HG02678 (cell line): ENCODE data around the gene SPATA31D4.
"Not testable (repeated sequence)": the region's sequence is repeated elsewhere in the genome, so short reads cannot be mapped to it uniquely, and the experiment has no call there.

Source experiments
- ATAC-seq: cut with Tn5 transposase; IDR thresholded peaks from one replicate; pipeline ENCODE4 v1.9.1; 2021; ENCODE audit warnings: mild to moderate bottlenecking, moderate library complexity; ENCODE audit not compliant: unreplicated experiment

Gene SPATA31D4

DNA sequence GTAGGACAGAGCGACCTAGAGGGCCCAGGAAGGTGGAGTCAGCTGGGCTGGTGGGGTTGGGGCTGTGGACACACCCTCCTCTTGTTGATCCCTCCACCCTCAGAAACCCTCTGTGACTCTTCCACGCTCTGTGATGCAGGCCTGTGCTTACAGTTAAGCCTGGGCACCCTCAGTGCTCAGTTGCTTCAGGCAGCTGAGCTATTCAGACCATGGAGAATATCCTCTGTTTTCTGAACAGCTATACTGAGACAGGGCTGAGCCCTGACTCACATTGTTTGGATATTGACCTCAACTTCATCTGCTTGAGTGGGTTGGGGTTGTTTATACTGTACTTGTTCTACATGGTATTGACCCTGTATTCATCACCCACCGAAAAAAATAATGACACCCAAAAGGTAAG is at the start of gene SPATA31D4:
TSS of gene SPATA31D4 (plus strand) at position 124 of the 400 bp plus-strand sequence. CDS start at position 210, 86 bp downstream.
- not testable (repeated sequence) for ATAC-seq

GRCh38 chr9:81878530-81878929 is 49.7 kb upstream of the SPATA31D4 start:
- no peak for ATAC-seq

- ATAC-seq: no peak
Measured at GRCh38 chr9:81879501-81879916, 48.7 kb upstream of the SPATA31D4 start.

DNA sequence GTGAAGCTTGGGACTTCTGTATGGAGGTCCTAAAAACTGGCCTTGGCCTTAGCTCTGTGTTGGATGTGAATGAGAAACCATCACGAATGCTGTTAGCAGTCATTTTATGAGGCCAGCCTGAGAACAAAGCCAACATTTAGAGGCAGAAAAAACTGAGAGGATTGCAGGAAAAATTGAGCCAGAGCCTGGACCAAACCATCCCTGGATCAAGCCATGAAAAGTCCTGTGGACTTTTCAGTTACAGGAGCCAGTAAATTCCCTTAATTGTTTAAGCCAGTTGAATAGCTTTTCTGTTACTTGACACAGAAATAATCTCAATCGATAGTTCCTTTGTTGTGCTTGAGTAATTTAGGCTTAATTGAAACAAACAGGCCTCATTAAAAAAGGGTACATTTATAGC is 42.6 kb upstream of the SPATA31D4 start:
- no peak for ATAC-seq

DNA sequence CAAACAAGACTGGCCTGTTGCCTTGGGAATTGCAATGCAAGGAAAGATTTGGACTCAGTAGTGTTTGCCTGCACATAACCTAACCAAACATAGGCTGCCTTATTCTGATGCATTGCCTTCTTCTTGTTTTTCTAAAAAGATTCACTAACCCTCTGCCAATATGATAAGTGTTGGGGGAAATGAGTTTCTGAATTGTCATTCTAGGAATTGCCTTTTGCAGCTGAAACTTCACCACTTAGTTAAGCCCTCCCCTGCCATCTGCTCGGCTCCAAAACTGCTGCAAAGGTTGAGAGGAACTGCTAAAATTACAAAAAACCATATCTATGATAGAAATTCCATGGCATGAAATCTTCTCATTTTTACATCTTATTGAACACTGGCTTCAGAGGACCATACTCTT is 41.6 kb upstream of the SPATA31D4 start:
- ATAC-seq: no peak

DNA sequence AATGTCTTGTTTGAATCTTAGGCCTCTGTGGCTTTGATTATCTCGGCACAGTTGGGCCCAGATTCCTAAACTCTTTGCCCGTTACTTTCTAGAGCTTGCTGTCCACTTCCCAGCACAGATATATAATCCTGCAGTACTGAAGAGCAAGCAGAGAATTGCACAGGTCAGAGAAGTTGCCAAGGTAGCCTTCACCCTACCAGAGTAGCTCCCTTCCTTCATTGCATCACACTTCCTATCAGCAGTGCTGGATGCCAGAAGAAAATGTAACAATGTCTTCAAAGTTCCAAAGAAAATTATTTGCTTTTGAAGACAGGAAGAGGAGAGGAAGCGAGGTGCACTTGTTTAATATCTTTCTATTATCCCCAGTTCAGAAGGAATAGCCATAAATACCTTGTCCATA is 38.1 kb upstream of the SPATA31D4 start:
- ATAC-seq: no peak

GRCh38 chr9:81892440-81892839 is 35.8 kb upstream of the SPATA31D4 start:
- no peak for ATAC-seq

DNA sequence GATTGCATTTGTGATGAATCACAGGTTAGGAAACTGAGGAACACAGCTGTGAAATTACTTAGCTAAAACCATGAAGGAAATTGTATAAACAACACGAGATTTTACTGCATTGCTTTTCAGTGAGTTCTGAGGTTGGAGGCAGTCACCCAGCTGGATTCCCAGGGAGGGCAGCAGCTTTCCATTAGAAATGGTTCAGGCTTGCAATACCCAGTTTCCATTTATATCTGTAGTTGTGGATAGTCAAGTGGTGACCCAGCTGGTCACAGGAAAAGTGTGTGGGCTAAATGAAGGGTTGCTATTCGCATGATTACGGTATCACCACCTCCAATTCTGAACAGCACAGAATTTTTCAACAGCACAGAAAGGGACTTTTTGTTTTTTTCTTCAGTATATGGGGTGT is 34.3 kb upstream of the SPATA31D4 start:
- no peak for ATAC-seq

DNA sequence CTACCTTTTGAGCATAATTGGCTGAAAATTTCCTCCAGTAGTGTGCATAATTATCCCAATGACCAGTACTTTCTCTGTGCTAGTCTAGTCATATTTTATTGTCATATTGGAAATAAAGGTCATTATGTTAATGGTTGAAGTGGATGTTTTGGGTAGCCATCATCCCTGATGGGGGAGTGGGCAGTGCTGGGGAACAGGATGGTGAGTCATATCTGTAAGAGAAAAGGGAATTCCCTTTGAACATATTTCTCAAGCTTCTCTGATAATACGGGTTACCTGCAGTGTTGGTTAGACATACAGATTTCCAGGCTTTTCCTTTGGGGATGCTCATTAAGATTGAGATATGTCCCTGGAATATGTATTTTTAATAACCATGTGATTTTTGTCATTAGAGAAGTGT is 33.3 kb upstream of the SPATA31D4 start:
- no peak for ATAC-seq

- no peak for ATAC-seq
Measured at GRCh38 chr9:81896070-81896469, 32.2 kb upstream of the SPATA31D4 start.

DNA sequence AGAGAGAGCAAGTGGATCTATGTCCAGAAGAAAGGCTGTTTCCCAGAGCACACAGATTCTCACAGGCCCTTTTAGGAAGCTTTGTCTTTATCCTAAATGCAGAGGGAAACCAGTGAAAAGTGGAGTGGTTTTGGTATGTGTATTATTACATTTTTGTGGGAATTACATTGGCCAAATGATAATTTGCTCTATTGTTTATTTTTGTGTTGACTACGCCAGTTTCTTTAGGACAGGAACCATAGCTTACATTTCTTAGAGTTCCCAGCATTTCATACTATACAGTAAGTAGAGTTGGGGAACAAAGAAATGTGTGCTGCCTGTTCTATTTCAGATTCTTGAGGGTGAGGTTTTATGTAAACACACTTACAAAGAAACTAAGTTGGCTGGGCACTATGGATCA is 29.4 kb upstream of the SPATA31D4 start:
- ATAC-seq: no peak

DNA sequence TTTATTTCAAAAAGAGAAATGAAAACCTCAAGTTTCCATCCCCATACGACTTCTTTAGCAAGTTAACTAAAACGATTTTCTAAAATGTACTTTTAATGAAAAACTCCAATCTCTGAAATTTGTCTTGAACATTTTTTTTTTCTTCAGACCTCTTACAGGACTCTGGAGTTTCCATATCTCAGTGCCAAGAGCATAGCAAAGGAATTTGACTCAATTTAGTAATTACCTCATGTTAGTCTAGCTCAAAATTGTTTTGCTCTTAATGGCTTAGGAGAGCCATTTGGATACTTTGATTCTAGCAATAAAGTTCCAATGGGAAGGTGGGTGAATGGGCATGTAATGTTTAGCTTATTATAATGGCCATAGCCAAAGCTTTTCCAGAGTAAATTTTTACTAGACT is 26.0 kb upstream of the SPATA31D4 start:
- ATAC-seq: no peak

- ATAC-seq: no peak
Measured at GRCh38 chr9:81902626-81903025, 25.6 kb upstream of the SPATA31D4 start.

- no peak for ATAC-seq
Measured at GRCh38 chr9:81906671-81907070, 21.6 kb upstream of the SPATA31D4 start.

DNA sequence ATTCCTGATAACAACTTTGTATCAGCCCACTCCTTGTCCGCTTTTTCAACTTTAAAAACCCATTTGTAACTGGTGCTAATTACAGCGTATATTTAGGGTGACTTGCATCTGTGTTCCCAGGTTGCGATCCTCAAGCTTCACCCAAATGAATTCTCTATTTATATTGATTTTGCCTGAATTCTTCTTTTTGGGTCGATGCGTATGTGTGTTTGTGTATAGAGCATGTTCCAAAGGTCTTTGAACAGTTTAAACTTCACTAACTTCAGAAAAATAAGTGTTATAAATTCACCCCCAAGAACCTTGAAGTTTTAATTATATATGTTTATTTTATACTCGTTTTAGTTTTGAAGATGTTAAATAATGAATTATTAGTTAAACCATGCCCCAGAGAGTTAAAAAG is 16.1 kb upstream of the SPATA31D4 start:
- ATAC-seq: no peak

DNA sequence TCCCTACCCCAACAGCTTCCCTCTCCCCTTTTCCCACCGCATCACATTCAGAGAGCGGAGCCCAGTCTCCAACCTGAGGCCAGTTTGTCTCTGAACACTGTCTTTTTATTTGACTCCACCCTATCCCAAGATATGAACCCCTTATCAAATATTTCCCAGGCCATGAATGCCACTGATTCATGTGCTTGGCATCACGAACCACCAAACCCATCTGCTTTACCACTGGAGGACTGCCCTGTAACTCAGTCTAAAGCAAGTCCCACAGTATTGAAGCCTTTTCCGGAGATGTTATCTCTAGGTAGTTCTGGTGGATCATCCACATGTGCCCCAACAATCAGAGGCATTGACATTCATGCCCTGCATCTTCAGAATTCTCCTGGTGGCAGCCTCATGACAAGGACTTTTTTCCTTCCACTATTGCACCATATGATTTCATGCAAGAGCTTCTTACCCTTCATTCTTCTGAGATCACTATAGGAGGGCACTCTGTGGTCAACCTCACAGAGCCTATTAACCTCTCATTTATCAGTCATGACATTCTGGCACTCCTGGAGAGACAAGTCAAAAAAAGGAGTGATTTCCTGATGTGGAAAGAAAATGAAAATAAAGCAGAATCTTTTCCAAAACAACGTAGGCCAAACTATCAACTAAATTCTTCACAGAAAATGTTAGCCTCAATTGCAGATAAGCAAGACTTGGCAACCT is 12.3 kb upstream of the SPATA31D4 start:
- ATAC-seq: no peak

DNA sequence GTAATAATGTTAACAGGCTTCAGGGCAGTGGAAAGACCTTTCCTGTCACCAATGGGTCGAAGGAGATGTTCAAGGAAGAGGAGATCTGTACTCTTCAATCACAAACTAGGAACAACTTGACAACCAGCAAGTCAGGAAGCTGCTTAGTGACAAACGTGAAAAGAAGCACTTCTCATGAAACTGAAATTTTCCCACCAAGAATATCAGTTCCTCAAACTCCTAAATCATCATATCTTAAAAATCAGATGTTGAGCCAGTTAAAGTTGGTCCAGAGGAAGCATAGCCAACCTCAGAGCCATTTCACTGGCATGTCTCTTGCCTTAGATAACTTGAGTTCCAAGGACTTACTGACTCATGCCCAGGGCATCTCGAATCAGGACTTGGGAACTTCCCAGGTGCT is 9.7 kb upstream of the SPATA31D4 start:
- not testable (repeated sequence) for ATAC-seq

DNA sequence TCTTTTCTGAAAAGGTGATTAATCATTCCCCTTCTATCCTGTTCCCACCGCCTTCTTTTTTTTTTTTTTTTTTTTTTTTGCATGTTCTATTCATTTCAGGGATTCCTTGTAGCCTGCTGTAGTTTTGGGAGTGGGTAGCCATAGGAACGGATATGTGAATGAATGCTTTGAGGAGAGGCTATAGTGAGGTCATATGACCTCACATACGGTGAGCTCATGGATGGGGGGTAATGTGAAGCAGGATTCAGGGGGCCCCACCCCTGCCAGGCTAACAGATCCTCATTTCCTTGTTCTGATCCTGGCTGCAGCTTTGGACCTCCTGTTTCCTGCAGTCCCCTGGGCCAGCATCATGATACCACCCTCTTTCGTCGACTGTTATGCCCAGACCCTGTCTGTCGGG is 1.9 kb downstream of the SPATA31D4 start:
- ATAC-seq: not testable (repeated sequence)

DNA sequence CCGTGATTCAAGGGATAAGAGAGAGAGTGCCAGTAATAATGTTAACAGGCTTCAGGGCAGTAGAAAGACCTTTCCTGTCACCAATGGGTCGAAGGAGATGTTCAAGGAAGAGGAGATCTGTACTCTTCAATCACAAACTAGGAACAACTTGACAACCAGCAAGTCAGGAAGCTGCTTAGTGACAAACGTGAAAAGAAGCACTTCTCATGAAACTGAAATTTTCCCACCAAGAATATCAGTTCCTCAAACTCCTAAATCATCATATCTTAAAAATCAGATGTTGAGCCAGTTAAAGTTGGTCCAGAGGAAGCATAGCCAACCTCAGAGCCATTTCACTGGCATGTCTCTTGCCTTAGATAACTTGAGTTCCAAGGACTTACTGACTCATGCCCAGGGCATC is 5.3 kb downstream of the SPATA31D4 start:
- not testable (repeated sequence) for ATAC-seq

GRCh38 chr9:81943393-81943792 is 15.2 kb downstream of the SPATA31D4 start, which contains the start of gene SPATA31D3:
Gene SPATA31D3, plus strand, starts transcription at chr9:81943500. Its CDS starts 86 bp downstream, at chr9:81943586.
- ATAC-seq: not testable (repeated sequence)

GRCh38 chr9:81948650-81949049 is 20.4 kb downstream of the SPATA31D4 start:
- ATAC-seq: not testable (repeated sequence)

DNA sequence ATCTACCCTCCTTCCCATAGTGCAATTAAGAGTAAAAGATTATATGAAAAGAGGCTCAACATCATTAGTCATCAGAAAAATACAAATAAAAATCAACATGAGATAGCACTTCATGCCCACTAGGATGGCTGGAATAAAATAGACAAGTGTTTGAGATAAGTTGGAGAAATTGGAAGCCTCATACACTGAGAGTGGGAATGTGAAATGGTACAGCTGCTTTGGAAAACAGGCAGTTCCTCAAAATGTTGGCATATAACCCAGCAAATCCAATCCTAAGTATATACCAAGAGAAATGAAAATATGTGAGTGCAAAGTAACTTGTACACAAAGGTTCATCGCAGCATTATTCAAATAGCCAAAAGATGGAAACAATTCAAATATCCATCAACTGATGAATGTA is 24.9 kb downstream of the SPATA31D4 start:
- ATAC-seq: no peak

GRCh38 chr9:81955625-81956024 is 27.4 kb downstream of the SPATA31D4 start:
- ATAC-seq: no peak
